NCI-H1436 treated with DMSO at 0.1 percent for 48 hours (cell line): ENCODE results near the gene NDUFAB1.
A peak's percentile ranks its signal among the peaks of the same experiment; 100 is the strongest.
"Not testable (repeated sequence)": the region's sequence is repeated elsewhere in the genome, so short reads cannot be mapped to it uniquely, and the experiment has no call there.

Experiments
- DNase-seq: peaks from one replicate; lab custom pipeline; 2025; lab: John Stamatoyannopoulos, UW

NDUFAB1 gene

GRCh38 chr16:23595951-23596720 is at the start of gene NDUFAB1:
Gene NDUFAB1, minus strand, starts transcription at chr16:23596316. Its CDS starts 26 bp downstream, at chr16:23596290.
- DNase-seq, result peak; percentile 5

- no peak for DNase-seq
Observed at GRCh38 chr16:23642246-23642774, 46.2 kb upstream of the NDUFAB1 start.

GRCh38 chr16:23640931-23641765 is 45.0 kb upstream of the NDUFAB1 start, which contains the start of the genes DCTN5 and PALB2:
Gene DCTN5, plus strand, starts transcription at chr16:23641466. Its CDS starts 77 bp downstream, at chr16:23641543.
Gene PALB2, minus strand, starts transcription at chr16:23641310. Its CDS starts 153 bp downstream, at chr16:23641157.
- DNase-seq, result peak; percentile 73

GRCh38 chr16:23640615-23640930 is 44.5 kb upstream of the NDUFAB1 start:
- DNase-seq, result no peak

GRCh38 chr16:23635958-23636357 is 39.8 kb upstream of the NDUFAB1 start:
- no peak for DNase-seq

GRCh38 chr16:23634461-23635036 is 38.4 kb upstream of the NDUFAB1 start:
- DNase-seq, result no peak

GRCh38 chr16:23631874-23632273 is 35.8 kb upstream of the NDUFAB1 start:
- not testable (repeated sequence) for DNase-seq

GRCh38 chr16:23629516-23629915 is 33.4 kb upstream of the NDUFAB1 start:
- no peak for DNase-seq

GRCh38 chr16:23624092-23624491 is 28.0 kb upstream of the NDUFAB1 start:
- no peak for DNase-seq

- DNase-seq, result no peak
Observed at GRCh38 chr16:23615805-23616204, 19.7 kb upstream of the NDUFAB1 start.

GRCh38 chr16:23611936-23612335 is 15.8 kb upstream of the NDUFAB1 start:
- no peak for DNase-seq

- not testable (repeated sequence) for DNase-seq
Observed at GRCh38 chr16:23610905-23611304, 14.8 kb upstream of the NDUFAB1 start.

GRCh38 chr16:23609929-23610328 is 13.8 kb upstream of the NDUFAB1 start:
- DNase-seq, result no peak

GRCh38 chr16:23608194-23608593 is 12.1 kb upstream of the NDUFAB1 start:
- no peak for DNase-seq

- no peak for DNase-seq
Observed at GRCh38 chr16:23607726-23608125, 11.6 kb upstream of the NDUFAB1 start.

- no peak for DNase-seq
Observed at GRCh38 chr16:23597003-23597756, 1.1 kb upstream of the NDUFAB1 start.

- DNase-seq, result no peak
Observed at GRCh38 chr16:23595246-23595950, 718 bp downstream of the NDUFAB1 start.

GRCh38 chr16:23594186-23594585 is 1.9 kb downstream of the NDUFAB1 start:
- DNase-seq, result no peak

- no peak for DNase-seq
Observed at GRCh38 chr16:23590181-23590580, 5.9 kb downstream of the NDUFAB1 start.

GRCh38 chr16:23587726-23588125 is 8.4 kb downstream of the NDUFAB1 start:
- no peak for DNase-seq
